Fibroblast of skin of left quadriceps (primary cell): ENCODE results near the gene ELMOD3.
"Not testable (repeated sequence)": the region's sequence is repeated elsewhere in the genome, so short reads cannot be mapped to it uniquely, and the experiment has no call there.

Source experiments
- DNase-seq, 2 experiments: peaks; one replicate each; pipeline ENCODE4 v3.0.0-alpha.2; 2013; ENCODE audit warnings: low read depth in 2 of 2

The ELMOD3 gene

DNA sequence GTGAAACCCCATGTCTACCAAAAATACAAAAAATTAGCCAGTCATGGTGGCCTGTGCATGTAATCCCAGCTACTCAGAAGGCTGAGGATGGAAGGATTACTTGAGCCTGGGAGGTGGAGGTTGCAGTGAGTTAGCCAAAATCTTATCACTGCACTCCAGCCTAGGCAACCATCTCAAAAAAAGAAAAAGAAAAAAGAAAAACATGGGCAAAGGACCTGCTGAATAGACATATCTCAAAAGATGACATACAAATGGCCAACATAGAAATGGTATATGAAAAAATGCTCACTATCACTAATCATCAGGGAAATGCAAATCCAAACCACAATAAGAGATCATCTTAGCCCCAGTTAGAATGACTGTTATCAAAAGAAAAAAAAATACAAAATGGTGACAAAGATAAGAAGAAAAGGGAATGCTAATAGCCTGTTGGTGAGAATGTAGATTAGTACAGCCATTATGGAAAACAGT is 25.4 kb upstream of the ELMOD3 start:
- no peak for DNase-seq

DNA sequence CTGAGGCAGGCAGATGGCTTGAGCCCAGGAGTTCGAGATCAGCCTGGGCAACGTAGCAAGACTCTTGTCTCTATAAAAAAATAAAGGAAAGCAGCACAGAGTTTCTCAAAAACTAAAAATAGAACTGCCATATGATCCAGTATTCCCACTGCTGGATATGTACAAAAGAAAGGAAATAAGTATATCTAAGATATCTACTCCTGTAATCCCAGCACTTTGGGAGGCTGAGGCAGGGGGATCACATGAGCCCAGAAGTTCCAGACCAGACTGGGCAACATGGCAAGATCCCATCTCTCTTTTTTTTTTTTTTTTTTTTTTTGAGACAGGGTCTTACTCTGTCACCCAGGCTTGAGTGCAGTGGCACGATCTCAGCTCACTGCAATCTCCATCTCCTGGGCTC is 24.9 kb upstream of the ELMOD3 start:
- DNase-seq: not testable (repeated sequence)

DNA sequence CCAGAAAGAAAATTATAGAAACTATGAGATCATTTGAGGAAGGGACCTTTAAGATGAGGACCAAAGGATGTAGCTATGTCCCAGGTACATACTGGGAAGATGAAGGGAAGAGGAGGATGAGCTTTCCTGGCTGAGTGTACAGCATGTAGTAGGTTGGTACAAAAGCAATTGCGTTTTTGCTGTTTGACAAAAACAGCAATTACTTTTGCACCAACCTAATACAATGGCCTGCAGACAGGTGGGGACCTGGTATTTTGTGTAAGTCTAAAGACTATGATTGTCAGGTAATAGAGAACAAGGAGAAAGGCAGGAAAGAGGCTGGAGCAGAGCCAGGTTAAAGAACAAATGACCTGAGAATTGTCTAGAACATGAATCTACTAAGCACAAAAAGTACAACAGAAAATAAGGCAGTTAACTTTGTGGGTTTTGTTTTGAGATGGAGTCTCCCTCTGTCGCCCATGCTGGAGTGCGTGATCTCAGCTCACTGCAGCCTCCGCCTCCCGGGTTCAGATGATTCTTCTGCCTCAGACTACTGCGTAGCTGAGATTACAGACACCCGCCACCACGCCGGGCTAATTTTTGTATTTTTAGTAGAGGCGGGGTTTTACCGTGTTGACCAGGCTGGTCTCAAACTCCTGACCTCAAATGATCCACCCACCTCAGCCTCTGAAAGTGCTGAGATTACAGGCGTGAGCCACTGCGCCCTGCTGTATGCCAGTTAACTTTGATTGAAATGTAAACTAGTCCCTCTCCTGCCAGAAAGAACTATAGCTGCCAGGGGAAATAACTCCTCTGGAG is 23.5 kb upstream of the ELMOD3 start:
- no peak for DNase-seq

DNA sequence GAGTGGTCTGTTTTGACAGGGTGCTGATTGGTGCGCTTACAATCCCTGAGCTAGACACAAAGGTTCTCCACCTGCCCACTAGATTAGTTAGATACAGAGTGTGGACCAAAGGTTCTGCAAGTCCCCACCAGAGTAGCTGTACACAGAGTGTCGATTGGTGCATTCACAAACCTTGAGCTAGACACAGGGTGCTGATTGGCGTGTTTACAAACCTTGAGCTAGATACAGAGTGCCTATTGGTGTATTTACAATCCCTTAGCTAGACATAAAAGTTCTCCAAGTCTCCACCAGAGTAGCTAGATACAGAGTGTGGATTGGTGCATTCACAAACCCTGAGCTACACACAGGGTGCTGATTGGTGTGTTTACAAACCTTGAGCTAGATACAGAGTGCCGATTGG is 20.7 kb upstream of the ELMOD3 start:
- DNase-seq: not testable (repeated sequence)

DNA sequence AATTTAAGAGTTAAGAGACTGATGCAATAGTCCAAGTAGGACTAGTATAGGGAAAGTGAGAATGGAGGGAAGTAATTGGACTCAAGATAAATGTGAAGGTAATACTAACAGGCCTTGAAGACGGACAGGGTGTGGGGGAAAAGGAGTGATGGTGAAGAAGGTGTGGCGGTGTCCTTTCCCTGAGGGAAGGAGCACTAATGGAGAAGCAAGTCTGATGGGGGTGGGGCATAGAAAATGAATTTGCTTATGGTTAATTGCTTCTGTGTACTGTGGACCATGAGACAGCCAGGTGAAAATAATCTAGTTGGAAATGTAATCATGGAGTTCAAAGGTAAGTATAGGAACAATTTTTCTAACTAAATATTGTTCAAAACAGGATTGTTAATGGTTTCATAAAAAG is 19.6 kb upstream of the ELMOD3 start:
- no peak for DNase-seq

DNA sequence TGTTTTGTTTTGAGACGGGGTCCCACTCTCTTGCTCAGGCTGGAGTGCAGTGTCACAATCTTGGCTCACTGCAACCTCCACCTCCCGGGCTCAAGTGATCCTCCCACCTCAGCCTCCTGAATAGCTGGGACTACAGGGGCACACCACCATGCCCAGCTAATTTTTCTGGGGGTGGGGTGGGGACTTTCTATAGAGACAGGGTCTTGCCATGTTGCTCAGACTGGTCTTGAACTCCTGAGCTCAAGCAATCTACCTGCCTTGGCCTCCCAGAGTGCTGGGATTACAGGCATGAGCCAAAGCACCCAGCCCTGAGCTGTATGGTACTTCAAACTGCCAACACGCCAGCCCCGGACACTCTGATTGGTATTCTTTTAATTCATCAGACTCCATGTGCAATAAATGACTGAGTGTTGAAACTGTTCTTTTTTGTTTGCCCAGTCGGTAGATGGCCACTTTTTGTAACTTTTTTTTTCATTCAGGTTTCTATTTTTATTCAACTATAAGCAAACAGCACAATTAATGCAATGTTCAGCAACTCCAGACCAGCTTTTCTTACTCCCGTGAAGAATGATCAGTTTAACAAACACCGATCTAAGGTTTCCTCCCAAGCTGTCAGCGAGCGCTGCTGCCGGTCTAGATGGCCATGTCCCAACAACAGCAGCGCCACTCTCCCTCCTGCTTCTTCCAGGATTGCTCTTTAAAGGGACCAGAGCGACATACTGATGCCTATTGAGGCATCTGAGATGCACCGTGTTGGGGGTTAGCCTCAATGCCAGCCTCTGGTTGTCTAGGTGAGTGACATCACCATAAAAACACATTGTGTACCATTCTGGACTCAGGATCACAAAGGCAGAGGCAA is 14.3 kb upstream of the ELMOD3 start:
- no peak for DNase-seq

DNA sequence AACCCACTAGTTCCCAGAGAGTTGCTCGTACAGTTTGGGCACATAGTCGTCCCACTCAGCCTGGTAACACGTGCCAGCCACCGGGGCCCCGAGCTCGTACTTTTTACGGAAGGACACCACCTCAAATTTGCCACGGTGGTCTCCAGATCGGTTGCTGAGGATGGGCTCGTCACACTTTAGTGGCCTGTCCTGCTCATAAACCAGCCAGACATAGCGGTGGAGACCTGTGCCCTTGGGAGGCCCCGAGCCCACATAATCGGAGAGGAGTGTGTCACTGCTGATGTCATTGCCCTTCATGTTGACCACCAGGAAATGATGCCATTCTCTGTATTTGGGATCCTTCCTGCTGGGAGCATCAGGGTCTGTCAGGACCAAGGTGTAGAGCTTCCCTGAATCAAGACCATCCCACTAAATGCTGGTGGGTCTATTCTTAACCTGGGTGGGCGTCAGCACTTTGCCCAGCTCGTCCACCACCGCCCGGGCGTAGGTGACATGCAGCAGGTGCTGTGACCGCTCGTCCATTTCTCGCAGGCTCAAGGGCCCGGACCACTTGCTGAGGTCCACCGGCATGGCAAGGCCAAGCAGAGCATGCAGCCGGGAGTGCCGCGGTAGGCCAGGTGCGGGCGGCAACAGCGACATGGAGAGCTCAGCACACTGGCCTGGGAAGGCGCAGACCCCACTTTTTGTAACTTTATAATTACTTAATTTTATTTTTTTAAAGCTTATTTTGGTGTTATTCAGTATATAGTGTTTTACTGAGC is 13.1 kb upstream of the ELMOD3 start:
- no peak for DNase-seq

DNA sequence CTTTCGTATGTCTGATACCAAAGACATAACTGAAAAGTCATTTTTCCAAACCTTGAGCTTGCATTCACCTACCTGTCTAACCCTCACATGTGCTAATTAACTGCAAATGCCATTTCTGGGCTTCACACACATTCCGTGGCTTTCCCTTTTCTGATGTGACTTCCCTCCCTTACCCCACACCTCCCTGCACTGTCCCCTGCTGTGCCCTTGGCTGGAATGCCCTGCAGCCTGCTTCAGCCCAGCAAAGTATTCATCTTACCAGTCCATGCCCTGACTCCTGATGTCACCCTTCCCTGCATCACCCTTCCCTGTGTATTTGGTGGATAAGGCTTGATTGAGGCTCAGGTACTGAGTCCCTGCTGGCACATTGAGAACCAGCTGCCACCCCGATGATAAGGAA is 12.4 kb upstream of the ELMOD3 start:
- no peak for DNase-seq

DNA sequence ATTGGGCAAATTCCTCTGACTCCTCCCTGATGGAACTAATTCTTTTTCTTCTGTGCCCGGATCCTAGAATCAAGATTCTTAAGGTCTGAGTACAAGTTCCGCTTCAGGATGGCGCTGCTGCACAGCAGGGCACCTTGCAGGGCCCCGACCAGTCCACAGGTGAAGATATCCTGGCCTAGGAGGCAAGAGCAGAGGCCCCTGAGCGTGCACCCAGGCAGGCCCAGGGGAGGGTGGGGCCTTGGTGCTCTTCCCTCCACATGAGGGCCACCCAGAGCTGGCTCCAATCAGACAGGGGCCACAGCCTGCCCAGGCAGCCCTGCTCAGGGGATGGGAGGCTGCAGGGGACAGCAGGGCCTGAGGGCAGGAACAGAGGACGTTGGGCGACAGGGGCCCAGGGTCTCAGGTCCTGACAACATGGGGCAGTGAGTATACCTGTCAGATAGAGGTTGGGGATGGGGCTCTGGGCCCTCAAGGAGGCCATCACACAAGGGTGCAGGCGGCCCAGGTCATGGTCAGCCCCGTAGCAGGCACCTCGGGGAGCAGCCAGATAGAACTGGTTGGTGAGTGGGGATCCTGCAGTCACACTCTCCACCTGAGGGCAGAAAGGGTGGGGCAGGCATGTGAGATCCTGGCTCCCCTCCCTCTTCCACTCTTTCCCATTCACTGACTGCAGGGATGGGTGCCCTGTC is 11.2 kb upstream of the ELMOD3 start:
- not testable (repeated sequence) for DNase-seq

DNA sequence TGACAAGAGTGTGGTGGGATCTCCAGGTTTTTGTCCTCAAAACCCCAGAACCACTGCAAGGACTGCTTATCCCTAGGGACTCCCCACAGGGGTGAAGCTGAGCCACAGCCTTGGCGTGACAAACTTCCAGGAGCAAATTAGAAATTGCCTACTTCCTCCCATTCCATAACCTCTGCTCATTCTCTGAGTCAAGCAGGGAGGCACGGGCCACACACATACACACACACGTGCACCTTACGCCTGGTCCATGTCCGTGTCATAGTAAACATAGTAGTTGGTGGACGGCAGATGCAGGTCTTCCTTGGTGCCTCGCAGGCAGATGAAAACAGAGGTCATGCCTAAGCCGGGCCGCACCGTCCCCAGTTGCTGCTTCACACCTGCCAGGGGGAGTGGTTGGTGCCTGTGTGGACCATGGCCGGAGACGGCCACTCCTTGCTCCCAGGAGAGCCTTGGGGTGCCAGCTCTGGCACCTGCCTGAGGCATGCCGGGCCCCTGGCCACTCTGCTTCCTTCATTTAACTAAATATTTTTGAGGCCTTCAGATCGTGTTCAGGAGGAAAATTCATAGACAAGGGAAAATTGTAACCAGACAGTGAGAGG is 10.1 kb upstream of the ELMOD3 start:
- DNase-seq: no peak

DNA sequence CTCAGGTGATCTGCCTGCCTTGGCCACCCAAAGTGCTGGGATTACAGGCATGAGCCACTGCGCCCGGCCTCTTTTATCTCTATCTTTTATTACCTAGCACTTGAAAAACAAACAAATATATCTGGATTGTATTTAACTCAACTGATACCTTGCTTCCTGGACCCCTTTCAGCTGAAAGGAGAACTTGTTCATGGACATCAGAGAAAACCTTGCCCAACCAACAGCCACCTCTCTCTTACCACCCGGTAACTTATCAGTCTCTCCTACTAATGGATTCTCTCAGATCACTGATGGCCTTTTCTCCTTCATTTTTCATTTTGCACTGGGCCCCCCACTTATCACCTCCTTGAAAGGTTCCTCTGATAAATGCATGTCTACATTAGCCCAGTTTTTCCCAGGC is 7.0 kb upstream of the ELMOD3 start:
- no peak for DNase-seq

DNA sequence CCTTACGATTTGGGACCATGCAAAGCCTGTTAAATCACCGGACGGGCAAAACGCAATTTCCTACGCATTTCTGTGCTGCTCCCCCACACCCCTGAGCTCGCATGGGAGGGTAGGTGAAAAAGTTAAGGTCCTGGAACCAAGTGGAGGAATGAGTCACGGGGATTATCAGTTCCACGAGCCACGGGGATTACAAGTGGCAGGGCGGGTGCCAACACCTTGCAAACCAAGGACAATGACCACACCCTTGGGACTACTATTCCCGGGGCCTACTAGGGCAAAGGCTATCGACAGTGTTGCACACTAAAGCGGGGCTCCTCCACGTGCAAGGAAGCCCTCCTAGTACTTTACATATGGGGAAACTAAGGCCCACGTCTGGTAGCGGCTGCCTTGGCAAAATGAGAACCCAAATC is 688 bp upstream of the ELMOD3 start:
- DNase-seq: no peak

DNA sequence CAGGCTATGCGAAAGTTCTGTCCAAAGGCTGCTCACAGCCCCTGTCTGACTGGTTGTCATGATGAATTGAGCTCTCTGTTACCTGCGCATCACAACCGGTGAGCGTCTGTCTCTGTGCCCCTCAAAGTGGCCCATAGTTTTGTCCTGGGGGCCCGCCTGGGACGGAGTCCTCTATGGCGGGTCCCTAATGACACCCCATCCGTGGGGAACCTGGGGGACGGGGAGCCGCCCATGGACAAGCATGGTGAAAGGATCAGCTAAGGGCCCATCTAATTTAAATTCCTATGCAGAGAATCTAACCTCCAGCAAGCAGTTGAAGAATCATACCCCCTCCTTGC is 473 bp downstream of the ELMOD3 start:
- no peak for DNase-seq

DNA sequence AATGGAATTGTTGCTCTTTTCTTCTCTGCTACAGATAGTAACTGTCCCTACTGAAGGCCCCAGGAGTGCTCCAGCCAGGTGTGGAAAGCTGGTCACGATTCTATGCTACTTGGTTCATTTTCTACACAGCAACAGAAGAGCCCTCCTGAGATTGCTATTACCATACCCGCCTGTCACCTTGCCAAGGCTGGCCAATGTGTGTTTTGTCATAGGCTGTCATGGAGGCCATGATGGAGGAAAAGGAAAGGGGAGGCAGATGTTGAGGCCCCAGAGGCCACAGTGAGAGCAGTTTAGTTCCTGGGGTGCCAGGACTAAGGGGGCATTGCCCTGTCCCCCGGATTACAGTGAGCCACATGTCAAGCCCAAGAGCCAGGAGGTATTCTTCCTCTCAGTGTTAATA is 952 bp downstream of the ELMOD3 start:
- no peak for DNase-seq

DNA sequence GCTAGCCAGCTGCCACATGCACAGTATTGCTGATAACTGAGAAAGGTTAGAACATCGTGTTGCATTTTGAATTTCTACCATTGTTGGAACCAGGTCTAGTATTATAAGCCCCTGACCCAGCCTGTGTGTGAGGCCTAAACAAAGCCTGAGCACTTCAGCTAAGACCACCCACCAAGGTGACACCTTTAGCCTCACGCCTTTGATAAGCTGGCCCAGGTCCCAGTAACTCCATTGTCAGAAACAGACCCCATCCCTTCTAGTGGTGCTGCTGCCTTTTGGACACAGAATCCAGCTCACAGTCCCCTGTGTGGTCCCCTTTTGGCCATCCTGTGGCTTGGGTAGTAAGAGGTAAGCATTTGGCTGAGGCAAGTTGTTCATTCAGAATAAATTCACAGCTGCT is 1.6 kb downstream of the ELMOD3 start:
- DNase-seq: no peak

DNA sequence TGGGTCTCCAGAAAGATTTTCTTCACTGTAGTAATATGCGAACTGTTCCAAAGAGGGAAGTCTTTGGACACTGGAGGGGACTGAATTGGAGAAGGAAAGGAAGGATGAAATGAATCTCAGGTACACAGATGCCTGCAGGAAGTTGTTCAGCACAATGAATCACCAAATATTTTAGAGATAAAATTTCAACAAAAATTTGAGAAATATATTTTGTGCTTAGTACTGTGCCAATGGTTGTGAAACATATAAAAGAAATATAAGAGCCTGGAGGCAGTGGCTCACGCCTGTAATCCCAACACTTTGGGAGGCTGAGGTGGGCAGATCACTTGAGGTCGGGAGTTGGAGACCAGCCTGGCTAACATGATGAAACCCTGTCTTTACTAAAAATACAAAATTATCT is 3.2 kb downstream of the ELMOD3 start:
- DNase-seq: no peak

DNA sequence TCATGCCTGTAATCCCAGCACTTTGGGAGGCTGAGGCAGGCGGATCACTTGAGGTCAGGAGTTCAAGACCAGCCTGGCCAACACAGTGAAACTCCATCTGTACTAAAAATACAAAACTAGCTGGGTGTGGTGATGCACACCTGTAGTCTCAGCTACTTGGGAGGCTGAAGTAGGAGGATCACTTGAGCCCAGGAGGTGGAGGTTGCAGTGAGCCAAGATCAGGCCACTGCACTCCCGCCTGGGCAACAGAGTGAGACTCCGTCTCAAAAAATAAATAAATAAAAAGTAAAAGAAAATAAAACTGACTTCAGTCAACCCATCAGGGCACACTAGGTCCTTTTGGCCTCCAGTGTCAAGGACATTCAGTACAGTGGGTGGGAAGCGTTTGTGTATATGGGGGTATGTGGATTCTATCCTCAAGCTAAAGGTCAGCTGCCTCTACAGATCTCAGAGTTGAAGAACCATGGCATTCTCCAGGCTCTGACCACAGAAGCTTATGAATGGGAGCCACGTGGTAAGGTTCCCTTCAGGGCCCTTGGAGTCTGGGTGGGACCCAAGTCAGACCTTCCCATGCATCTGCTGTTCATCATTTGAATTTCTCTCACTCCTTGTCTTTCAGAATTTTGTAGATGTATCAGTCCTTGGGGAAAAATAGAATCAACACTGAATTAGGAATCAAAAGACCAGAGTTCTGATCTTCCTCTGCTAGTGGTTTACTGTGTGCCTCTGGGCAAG is 8.3 kb downstream of the ELMOD3 start:
- not testable (repeated sequence) for DNase-seq

DNA sequence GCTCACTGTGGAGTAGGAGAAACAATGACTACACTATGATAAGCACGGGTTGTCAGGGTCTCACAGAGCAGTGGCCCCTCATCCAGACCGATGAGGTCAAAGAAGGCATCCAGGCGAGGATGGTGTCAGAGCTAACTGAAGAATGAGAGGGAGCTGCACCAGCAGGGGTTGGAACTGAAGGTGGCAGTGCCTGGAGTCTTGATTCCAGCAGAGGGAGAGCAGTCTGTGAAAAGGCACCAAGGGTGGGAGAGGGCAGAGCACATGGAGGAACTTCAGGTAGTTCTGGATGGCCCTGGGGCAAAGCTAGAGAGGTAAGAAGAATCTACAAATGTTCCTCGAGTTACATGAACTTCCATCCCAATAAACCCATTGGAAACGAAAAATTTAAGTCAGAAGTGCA is 12.6 kb downstream of the ELMOD3 start:
- no peak for DNase-seq

DNA sequence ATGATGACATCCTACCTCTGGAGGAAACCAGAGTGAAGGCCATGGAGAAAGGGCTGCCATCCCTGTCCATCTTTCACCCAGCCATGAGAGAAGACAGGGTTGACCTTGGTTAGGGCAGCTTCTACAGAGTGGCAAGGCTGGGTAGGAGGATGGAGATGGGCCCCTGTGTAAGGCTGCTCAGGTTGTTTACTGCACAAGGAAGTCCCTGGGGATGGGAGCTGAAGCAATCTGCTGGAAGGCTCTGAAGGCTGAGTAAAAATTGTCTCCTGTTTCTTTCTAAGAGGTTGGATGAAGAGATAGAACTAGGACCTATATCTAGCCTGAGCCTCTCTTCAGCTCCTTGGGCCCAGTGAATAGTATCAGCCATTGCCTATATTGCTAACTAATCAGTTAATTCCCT is 14.4 kb downstream of the ELMOD3 start:
- no peak for DNase-seq

DNA sequence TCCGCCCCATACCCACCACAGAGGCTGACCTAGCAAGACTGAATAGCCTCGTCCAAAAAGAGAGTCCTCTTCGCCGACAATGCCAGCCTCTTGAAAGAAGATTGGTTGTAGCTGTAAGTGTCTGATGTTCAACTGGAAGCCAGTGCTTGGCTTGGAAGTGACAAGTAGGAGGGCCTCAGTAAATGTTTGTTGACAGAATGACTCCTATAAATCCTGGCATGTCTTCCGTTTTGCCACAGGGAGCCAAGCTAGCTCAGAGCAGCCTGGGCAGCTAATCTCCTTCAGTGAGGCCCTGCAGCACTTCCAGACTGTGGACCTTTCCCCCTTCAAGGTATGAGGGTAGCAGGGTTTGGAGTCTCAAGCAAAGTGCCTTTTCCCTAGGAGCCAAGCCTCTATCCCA is 14.9 kb downstream of the ELMOD3 start:
- no peak for DNase-seq

DNA sequence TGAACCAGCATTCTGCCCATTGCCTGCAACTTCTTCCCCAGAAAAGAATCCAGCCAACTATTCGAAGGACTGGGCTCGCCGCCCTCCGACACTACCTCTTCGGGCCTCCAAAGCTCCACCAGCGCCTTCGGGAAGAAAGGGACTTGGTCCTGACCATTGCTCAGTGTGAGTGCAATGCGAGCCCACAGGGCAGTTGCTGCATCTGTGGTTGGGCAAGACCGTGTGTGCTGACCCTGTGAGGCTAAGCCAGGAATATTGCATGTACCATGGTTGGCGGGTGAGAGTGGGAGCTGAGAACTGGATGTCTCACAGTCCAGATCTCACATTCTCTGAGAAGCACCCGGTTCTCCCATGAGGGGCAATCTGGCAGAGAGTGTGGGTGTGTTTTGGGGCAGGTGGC is 16.5 kb downstream of the ELMOD3 start:
- DNase-seq: no peak
